CD4-positive, alpha-beta memory T cell (primary cell): ENCODE data around the gene DIS3L2. TPM values are rescaled to one million over a fixed set of nuclear protein-coding genes. Genes with fewer than 3 reads are reported as not detected.
A peak's percentile ranks its signal among the peaks of the same experiment; 100 is the strongest.

Experiments used
- CTCF ChIA-PET: fragments of 350-600 bp; sonication (Branson Sonifier 250); formaldehyde crosslinking; loops from one replicate; lab custom pipeline; 2021; ENCODE audit warnings: inconsistent platforms; ENCODE audit not compliant: partially characterized antibody; lab: Charles Lee
- POLR2A ChIA-PET: fragments of 350-600 bp; sonication (Branson Sonifier 250); formaldehyde crosslinking; loops from one replicate; lab custom pipeline; 2021; ENCODE audit not compliant: partially characterized antibody; lab: Charles Lee
- DNase-seq, 5 donors: peaks; one replicate each; pipeline versions ENCODE4 v3.0.0 to v3.0.0-alpha.2; 2020 to 2022; ENCODE audit warnings: mixed read lengths in 1 of 5
- H3K27ac ChIP-seq: one replicate; pipeline ENCODE4 v1.7.0; 2013; ENCODE audit warnings: low read depth, low read length
- H3K27me3 ChIP-seq: 2 replicates; pipeline ENCODE4 v1.7.0; 2013; ENCODE audit warnings: mild to moderate bottlenecking, low read length, moderate library complexity; ENCODE audit not compliant: insufficient read depth
- H3K36me3 ChIP-seq: 2 replicates; pipeline ENCODE4 v1.7.0; 2013; ENCODE audit warnings: mild to moderate bottlenecking, low read length, moderate library complexity; ENCODE audit not compliant: insufficient read depth
- H3K4me1 ChIP-seq: 2 replicates; pipeline ENCODE4 v1.7.0; 2013; ENCODE audit warnings: mild to moderate bottlenecking, low read length, moderate library complexity; ENCODE audit not compliant: insufficient read depth
- H3K4me3 ChIP-seq, 2 donors: one replicate each; pipeline ENCODE4 v1.7.0; 2013; ENCODE audit warnings: low read length in 2 of 2, mild to moderate bottlenecking in 1 of 2
- H3K9me3 ChIP-seq, 2 donors: one replicate each; pipeline ENCODE4 v1.7.0; 2013; ENCODE audit warnings: low read length in 2 of 2, control low read depth in 1 of 2; ENCODE audit not compliant: control insufficient read depth in 1 of 2
- H3K27ac Mint-ChIP-seq, 7 donors: one replicate each; pipeline ENCODE4 v1.8.0; 2020 to 2021; ENCODE audit warnings: mixed read lengths in 7 of 7, mild to moderate bottlenecking in 6 of 7, inconsistent platforms in 3 of 7, moderate library complexity in 3 of 7
- H3K27me3 Mint-ChIP-seq, 2 donors: one replicate each; pipeline ENCODE4 v1.8.0; 2020 to 2021; ENCODE audit warnings: mixed read lengths in 2 of 2
- H3K36me3 Mint-ChIP-seq, 2 donors: one replicate each; pipeline ENCODE4 v1.8.0; 2020 to 2021; ENCODE audit warnings: mixed read lengths in 2 of 2, inconsistent platforms in 1 of 2, mild to moderate bottlenecking in 1 of 2
- H3K4me1 Mint-ChIP-seq, 4 donors: one replicate each; pipeline ENCODE4 v1.8.0; 2020 to 2021; ENCODE audit warnings: mixed read lengths in 4 of 4, mild to moderate bottlenecking in 1 of 4
- H3K4me3 Mint-ChIP-seq, 8 donors: one replicate each; pipeline ENCODE4 v1.8.0; 2020 to 2021; ENCODE audit warnings: mixed read lengths in 8 of 8, mild to moderate bottlenecking in 7 of 8, moderate library complexity in 6 of 8, inconsistent platforms in 3 of 8
- H3K9me3 Mint-ChIP-seq, 8 donors: one replicate each; pipeline ENCODE4 v1.8.0; 2020 to 2021; ENCODE audit warnings: mixed read lengths in 8 of 8, mild to moderate bottlenecking in 5 of 8, inconsistent platforms in 3 of 8, moderate library complexity in 1 of 8
- intact Hi-C: fragments of 100-400 bp; cut with micrococcal nuclease; formaldehyde crosslinking; loops from one replicate; pipeline ENCODE4 v1.15.1; 2023
- polyA plus RNA-seq, 2 donors: library from polyadenylated mRNA; unstranded; fragments of 300-500 nt; fragmentation: Illumina TruSeq; gene quantifications; one replicate each; pipeline ENCODE4 v1.2.3, GENCODE V29; 2021
- total RNA-seq, 2 experiments: library from RNA; stranded (reverse); gene quantifications; one replicate each; pipeline ENCODE4 v1.2.3, GENCODE V29; 2021

The DIS3L2 gene
- total and polyA plus RNA-seq, 4 experiments from 2014 or later = 16.0 to 59.7 (median 39.3) TPM

DNA sequence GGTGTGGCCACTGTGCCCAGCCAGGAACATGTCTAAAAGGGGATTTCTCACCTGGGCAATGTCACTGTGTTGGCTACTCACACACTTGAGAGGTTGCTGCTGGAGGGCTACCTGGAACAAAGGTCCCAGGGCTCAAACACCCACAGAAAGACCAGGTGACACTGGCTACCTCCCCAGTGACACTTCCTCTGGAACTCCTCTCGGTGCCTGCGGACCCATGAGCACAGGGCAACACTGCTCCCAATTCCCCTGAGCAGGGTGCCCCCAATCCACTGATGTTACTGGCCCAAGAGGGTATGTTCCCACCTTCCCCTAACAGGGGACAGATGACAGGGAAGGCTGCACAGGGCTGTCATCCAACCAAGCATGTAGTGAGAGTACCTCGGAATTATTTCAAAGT lies 41.1 kb upstream of the DIS3L2 start:
- intact Hi-C loops = no loop called here
- Mint-ChIP-seq H3K4me3 (no peak overlapping the region), H3K27me3 (peaks cover 23 to 24% of the 10 kb centered on the region in 2 donors), H3K27ac (no peak overlapping the region), H3K4me1 (peaks cover 0 to 12% (median 4%) of the 10 kb centered on the region in 4 donors), H3K36me3 (no peaks in the 10 kb centered on the region), H3K9me3 (no peaks in the 10 kb centered on the region)
- ChIA-PET CTCF (interaction anchor here (1.5 to 2.8 kb wide), 4 partner anchors 10 to 407 kb away, joined by 3 to 15 read pairs (median 7); no protein-coding TSS in a partner anchor), POLR2A (no interaction called here)
- H3K4me1 ChIP-seq = peaks cover 7% of the 10 kb centered on the region
- H3K9me3 ChIP-seq = no peaks in the 10 kb centered on the region
- no peak for DNase-seq
- H3K4me3 ChIP-seq = no peak overlapping the region
- H3K27ac ChIP-seq = no peak overlapping the region
- peaks cover 11% of the 10 kb centered on the region for H3K27me3 ChIP-seq
- H3K36me3 ChIP-seq = no peaks in the 10 kb centered on the region

DNA sequence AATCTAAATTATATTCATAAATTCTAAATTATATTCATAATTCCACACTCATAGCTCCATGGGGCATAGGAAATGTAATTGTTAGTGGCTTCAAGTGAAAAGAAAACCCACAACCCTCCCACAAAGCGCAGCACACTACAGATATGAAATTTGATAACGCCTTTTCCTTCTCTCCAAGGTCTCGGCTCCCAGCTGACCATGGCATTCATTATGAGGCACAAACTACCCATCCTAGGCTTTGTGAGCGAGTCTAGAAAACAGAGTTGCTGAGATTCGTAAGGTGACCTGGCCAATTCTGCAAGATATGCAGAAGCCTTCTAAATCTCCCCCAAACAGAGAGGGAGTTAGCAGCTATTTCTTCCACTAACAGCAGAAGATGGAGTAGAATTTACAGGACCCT lies 40.7 kb upstream of the DIS3L2 start:
- Histone ChIP-seq H3K9me3 (no peaks in the 10 kb centered on the region), H3K36me3 (no peaks in the 10 kb centered on the region), H3K27me3 (peaks cover 14% of the 10 kb centered on the region), H3K27ac (no peak overlapping the region), H3K4me1 (peaks cover 11% of the 10 kb centered on the region), H3K4me3 (no peak overlapping the region)
- H3K4me3 Mint-ChIP-seq = no peak overlapping the region
- ChIA-PET CTCF (interaction anchor here (1.5 to 2.8 kb wide), 4 partner anchors 10 to 406 kb away, joined by 3 to 15 read pairs (median 7); no protein-coding TSS in a partner anchor), POLR2A (no interaction called here)
- no peak overlapping the region for H3K27ac Mint-ChIP-seq
- no peaks in the 10 kb centered on the region for H3K36me3 Mint-ChIP-seq
- H3K4me1 Mint-ChIP-seq = peaks cover 0 to 12% (median 4%) of the 10 kb centered on the region in 4 donors
- H3K9me3 Mint-ChIP-seq = no peaks in the 10 kb centered on the region
- DNase-seq = no peak
- intact Hi-C loops = no loop called here
- peaks cover 23 to 24% of the 10 kb centered on the region in 2 donors for H3K27me3 Mint-ChIP-seq

GRCh38 chr2:231922311-231923009 lies 39.1 kb upstream of the DIS3L2 start:
- H3K9me3 Mint-ChIP-seq = no peaks in the 10 kb centered on the region
- no peaks in the 10 kb centered on the region for H3K36me3 ChIP-seq
- H3K36me3 Mint-ChIP-seq = no peaks in the 10 kb centered on the region
- no peaks in the 10 kb centered on the region for H3K9me3 ChIP-seq
- intact Hi-C loops = no loop called here
- H3K27ac ChIP-seq = no peak overlapping the region
- peaks cover 6 to 21% (median 8%) of the 10 kb centered on the region in 4 donors for H3K4me1 Mint-ChIP-seq
- DNase-seq = no peak
- CTCF ChIA-PET = interaction anchor here (1.2 to 5.1 kb wide), 6 partner anchors 16 to 404 kb away, joined by 3 to 34 read pairs (median 8); no protein-coding TSS in a partner anchor
- peaks cover 28 to 30% of the 10 kb centered on the region in 2 donors for H3K27me3 Mint-ChIP-seq
- H3K27me3 ChIP-seq = peaks cover 19% of the 10 kb centered on the region
- POLR2A ChIA-PET = no interaction called here
- H3K4me3 ChIP-seq = no peak overlapping the region
- no peak overlapping the region for H3K4me3 Mint-ChIP-seq
- H3K4me1 ChIP-seq = peaks cover 27% of the 10 kb centered on the region
- H3K27ac Mint-ChIP-seq = no peak overlapping the region

DNA sequence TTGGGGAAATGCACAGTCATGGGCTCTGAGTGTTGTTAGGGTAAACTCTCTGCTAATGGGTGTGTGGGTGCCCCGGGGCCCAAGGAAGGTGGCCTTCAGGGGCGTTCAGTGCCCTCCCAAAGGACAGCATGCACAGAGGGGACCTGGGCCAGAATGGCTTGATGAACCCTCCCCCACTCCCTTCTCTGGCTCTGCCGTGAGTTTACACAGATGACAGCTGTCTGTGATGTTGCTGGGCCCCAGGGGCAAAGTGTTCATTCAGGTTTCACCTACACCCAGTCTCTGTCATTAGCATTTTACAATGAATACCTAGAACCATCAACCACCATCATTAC lies 38.5 kb upstream of the DIS3L2 start:
- no peak for DNase-seq
- Histone ChIP-seq H3K4me3 (no peak overlapping the region), H3K9me3 (no peaks in the 10 kb centered on the region), H3K27ac (no peak overlapping the region), H3K27me3 (peaks cover 19% of the 10 kb centered on the region), H3K36me3 (no peaks in the 10 kb centered on the region), H3K4me1 (peaks cover 27% of the 10 kb centered on the region)
- peaks cover 6 to 21% (median 9%) of the 10 kb centered on the region in 4 donors for H3K4me1 Mint-ChIP-seq
- H3K9me3 Mint-ChIP-seq = no peaks in the 10 kb centered on the region
- intact Hi-C loops = no loop called here
- ChIA-PET POLR2A (no interaction called here), CTCF (interaction anchor here (0.6 to 5.1 kb wide), 4 partner anchors 194 to 403 kb away, joined by 3 to 34 read pairs (median 4); no protein-coding TSS in a partner anchor)
- no peak overlapping the region for H3K27ac Mint-ChIP-seq
- no peak overlapping the region for H3K4me3 Mint-ChIP-seq
- peaks cover 33 to 35% of the 10 kb centered on the region in 2 donors for H3K27me3 Mint-ChIP-seq
- H3K36me3 Mint-ChIP-seq = no peaks in the 10 kb centered on the region

DNA sequence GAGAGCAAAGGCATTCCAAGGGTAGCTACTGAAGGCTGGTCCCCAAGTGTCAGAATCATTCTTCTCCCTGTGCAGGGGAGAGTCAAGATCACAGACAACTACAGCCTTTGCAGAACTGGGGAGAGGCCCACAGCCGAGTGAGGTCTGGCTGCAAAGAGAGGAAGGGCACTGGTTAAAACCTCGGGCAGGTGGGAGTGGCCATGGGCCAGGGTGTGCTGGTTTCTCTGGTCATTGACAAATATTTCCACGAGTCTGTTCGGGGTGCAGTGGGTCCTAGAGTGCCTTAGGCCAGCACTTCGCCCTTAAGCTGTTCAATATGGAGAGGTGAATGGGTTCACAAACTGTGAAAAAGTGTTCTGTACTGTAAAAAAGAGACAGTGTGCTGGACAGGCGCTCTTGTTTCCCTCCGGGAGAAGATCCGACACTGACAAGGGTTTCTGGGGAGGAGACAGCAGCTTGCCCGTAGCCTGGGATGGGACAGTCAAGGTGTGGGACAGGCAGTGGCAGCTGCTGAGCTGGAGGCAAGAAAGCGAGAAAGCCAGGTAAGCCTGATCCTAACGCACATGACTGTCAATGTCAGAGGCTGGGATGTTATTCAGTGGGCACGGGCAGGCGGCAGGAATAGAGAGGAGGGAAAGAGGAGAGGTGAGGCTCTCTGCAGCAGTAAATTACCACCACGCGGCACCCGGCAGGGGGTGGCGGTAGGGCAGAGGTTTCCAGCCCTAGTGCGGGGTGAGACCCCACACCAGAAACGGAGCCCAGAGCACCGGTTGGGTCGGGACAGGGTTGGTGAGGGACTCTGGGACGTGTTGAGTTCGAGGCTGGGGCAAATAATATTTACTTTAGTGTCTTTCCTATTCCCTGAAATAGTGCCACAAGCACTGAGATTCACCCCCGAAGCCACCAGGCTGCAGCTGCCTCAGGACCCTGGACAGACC lies 37.3 kb upstream of the DIS3L2 start:
- Histone ChIP-seq H3K9me3 (no peaks in the 10 kb centered on the region), H3K36me3 (no peaks in the 10 kb centered on the region), H3K27ac (no peak overlapping the region), H3K4me1 (peaks cover 27% of the 10 kb centered on the region), H3K27me3 (peaks cover 19% of the 10 kb centered on the region), H3K4me3 (no peak overlapping the region)
- Mint-ChIP-seq H3K27ac (peak overlapping the region in 3 of 7 donors; percentile 16 to 76 (median 65)), H3K27me3 (peaks cover 36 to 47% of the 10 kb centered on the region in 2 donors), H3K36me3 (no peaks in the 10 kb centered on the region), H3K4me1 (peaks cover 6 to 21% (median 9%) of the 10 kb centered on the region in 4 donors), H3K9me3 (peaks cover 0 to 2% (median 0%) of the 10 kb centered on the region in 8 donors), H3K4me3 (peak overlapping the region; percentile 36 to 74 (median 57))
- POLR2A ChIA-PET = no interaction called here
- no peak for DNase-seq
- intact Hi-C loops = no loop called here
- CTCF ChIA-PET = interaction anchor here (0.6 to 5.1 kb wide), 9 partner anchors 9 to 513 kb away, joined by 3 to 34 read pairs (median 4); partner anchors contain the start of gene DIS3L2

DNA sequence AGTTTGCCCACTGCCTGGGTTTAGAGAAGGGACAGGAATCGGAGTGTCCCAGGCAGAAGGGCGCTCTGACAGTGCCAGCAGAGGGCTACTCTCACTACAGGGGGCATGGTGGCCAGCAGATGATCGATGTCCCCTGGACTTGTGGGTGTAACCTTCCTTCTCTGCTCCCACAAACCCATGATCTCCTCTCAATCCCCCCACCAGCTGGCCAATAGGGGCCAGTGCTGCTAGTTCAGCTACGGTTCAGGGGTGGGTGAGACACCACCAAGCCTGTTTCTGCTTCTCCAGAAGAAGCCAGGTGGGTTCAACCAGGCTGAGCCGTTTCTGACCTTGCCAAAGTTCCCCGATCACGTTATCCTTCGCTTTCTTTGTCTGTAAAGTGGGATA lies 36.6 kb upstream of the DIS3L2 start:
- Mint-ChIP-seq H3K9me3 (peaks cover 0 to 2% (median 0%) of the 10 kb centered on the region in 8 donors), H3K4me3 (peak overlapping the region in 5 of 8 donors; percentile 40 to 74 (median 63)), H3K27me3 (peaks cover 38 to 51% of the 10 kb centered on the region in 2 donors), H3K4me1 (peaks cover 6 to 21% (median 9%) of the 10 kb centered on the region in 4 donors), H3K36me3 (no peaks in the 10 kb centered on the region), H3K27ac (peak overlapping the region in 2 of 7 donors; percentile 16 to 76)
- no peak overlapping the region for H3K4me3 ChIP-seq
- peaks cover 27% of the 10 kb centered on the region for H3K4me1 ChIP-seq
- intact Hi-C loops = loop anchor here (1.0 to 5.0 kb wide), 4 partner anchors 19 to 515 kb away; no protein-coding TSS in a partner anchor
- ChIA-PET CTCF (interaction anchor here (0.9 to 5.1 kb wide), 8 partner anchors 9 to 489 kb away, joined by 3 to 34 read pairs (median 4); partner anchors contain the start of gene DIS3L2), POLR2A (interaction anchor here (0.6 kb wide), 1 partner anchor 378 kb away, joined by 3 read pairs; no protein-coding TSS in a partner anchor)
- peaks cover 19% of the 10 kb centered on the region for H3K27me3 ChIP-seq
- H3K9me3 ChIP-seq = no peaks in the 10 kb centered on the region
- H3K27ac ChIP-seq = no peak overlapping the region
- no peak for DNase-seq
- H3K36me3 ChIP-seq = no peaks in the 10 kb centered on the region
